Activated T-helper 1 cell treated with Interleukin-2 at 50 U/mL for 16 hours (primary cell): ENCODE results near the gene MAL.

ENCODE experiments used
- DNase-seq: peaks from one replicate; pipeline ENCODE4 v3.0.0-alpha.2; 2020; ENCODE audit warnings: low read depth

MAL gene

DNA sequence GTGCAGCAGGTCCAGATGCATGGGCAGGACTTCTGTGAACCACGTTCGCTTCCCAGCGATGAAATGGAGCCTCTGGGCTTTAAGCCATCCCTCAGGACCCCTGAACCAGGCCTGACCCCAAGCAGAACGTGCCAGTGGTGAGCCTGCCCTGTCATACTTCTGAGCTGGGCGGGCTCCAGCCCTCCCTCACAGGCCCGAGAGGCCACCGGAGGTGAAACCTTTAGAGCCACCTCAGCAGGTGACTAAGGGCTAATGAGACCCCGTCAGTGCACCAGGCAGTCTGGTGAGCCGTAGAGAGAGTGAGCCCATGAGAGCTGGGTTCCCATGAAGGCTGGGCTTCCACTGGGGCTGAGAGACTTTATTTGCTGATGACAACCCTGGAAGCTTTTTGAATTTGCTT, 8.9 kb upstream of the MAL start:
- no peak for DNase-seq

DNA sequence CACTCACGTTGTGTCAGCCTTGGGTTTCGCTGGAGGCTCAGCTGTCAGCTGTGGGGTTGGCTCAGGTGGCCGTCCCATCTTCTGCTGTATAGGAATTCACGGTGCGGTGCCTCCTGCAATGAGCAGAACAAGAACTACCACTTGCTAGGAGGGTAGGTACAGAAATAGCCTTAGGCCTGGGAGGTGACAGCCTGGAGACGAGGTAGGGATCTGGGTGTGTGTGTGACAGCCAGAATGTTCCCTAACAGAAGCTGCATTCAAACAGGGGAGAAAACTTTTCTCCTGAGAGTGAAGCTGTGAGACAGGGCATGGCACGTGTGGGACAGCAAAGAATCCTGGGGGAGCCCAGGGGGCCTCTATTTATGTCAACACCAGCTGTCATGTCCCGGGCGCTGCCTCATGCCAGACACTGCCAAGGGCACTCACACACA, 8.4 kb upstream of the MAL start:
- no peak for DNase-seq

DNA sequence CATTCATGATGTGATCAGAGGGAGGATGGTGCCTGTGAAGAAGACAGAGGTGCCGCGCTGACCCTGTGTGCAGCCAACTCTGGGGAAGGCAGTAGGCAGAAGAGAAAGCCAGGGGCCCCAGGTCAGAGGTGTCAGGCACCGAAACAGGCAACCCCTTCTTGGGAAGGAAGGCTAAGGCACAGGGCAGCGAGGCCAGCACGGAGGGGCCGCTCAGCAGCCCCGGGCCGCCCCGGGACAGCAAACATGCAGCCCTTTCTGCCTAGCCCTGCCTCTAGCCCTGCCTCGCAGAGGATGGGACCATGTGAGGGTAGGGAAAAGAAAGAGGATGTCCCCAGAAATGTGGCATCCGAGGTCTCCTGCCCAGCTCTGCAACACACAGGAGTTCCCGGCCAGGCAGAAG, 7.7 kb upstream of the MAL start:
- DNase-seq: no peak

- no peak for DNase-seq
Observed at GRCh38 chr2:95018301-95018700, 7.2 kb upstream of the MAL start.

- no peak for DNase-seq
Observed at GRCh38 chr2:95018861-95019550, 6.5 kb upstream of the MAL start.

DNA sequence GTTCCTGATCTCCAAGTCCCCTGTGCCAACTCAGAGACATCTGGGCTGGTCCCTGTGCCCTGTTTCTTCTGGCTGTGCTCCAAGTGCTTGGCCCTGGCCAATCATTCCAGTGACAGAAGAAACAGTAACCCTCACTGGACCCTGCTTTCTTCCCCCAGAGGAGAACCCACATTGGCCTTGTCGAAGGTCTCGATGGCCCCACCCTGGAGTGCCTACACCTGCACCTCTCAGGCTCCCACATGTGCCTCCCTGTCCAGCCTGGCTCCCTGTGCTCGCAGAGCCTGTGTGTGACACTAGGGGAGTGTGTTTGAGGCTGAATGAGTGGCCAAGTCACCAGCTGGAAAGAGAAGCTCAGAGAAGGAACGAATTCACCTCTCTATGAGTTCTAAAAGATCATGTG, 5.9 kb upstream of the MAL start:
- DNase-seq: no peak

GRCh38 chr2:95020275-95021022, 5.1 kb upstream of the MAL start:
- no peak for DNase-seq

GRCh38 chr2:95021023-95021416, 4.5 kb upstream of the MAL start:
- DNase-seq: no peak

- DNase-seq: no peak
Observed at GRCh38 chr2:95021847-95022246, 3.7 kb upstream of the MAL start.

- peak; percentile 70 for DNase-seq
Observed at GRCh38 chr2:95022309-95023221, 2.9 kb upstream of the MAL start.

- DNase-seq: peak; percentile 41
Observed at GRCh38 chr2:95023222-95023597, 2.3 kb upstream of the MAL start.

DNA sequence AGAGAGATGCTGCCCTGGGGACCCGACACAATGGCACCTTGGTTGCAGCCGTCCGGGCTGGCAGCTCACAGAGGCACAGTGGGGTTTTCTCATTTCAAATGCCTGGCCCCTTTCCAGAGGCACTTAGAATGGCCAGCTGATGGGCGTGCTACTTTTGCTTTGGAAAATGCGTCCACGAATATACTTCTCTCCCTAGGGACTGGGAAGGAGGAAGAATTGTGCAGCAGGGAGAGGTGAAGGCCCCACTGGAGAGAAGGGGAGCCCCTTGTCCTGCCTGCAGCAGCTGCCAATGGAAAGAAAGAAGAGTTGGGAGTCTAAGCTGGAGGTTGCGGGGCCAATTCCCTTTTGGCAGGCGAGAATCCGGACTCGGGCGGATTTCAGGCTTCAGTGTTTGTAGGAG, 1.1 kb upstream of the MAL start:
- DNase-seq: no peak

GRCh38 chr2:95024960-95025405, 525 bp upstream of the MAL start:
- no peak for DNase-seq

GRCh38 chr2:95026471-95027368, 1.2 kb downstream of the MAL start:
- DNase-seq: no peak

DNA sequence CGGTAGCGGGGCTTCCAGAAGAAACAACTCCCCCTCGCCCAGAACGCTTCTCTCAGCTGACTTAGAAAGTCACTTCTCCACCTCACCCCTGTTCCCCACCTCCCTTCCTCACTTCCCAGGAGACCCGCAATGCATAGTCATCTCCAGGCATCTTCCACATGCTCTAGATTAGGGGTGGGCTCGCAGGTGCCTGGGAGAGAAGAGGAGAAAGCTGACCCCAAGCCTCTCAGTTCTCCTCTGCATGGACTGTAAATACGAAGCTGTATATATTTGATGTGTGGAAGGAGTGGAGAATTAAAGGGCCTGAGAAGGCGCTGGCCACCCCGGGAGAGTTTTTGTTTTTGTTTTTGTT, 1.8 kb downstream of the MAL start:
- no peak for DNase-seq

DNA sequence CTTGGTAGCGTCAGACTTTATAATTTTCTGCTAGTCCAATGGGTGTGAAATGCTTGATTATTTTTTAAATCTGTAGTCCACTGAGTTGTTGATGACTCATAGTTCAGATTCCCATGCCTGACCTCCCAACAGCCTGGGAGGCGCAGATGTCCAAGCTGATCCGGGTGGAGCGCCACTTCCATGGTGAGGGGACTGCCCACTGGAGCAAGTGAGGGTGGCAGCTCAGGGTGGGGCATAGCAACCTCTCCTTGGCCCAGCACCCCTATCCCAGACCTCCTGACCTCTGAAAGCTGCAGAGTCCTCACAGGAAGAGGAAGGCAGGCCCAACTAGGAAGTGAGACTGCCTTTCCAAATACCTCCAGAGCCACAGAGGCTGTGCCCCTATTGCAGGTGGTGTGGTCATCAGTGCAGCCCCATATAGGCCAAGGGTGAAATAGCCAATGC, 4.4 kb downstream of the MAL start:
- no peak for DNase-seq

- DNase-seq: no peak
Observed at GRCh38 chr2:95030496-95030895, 5.0 kb downstream of the MAL start.

DNA sequence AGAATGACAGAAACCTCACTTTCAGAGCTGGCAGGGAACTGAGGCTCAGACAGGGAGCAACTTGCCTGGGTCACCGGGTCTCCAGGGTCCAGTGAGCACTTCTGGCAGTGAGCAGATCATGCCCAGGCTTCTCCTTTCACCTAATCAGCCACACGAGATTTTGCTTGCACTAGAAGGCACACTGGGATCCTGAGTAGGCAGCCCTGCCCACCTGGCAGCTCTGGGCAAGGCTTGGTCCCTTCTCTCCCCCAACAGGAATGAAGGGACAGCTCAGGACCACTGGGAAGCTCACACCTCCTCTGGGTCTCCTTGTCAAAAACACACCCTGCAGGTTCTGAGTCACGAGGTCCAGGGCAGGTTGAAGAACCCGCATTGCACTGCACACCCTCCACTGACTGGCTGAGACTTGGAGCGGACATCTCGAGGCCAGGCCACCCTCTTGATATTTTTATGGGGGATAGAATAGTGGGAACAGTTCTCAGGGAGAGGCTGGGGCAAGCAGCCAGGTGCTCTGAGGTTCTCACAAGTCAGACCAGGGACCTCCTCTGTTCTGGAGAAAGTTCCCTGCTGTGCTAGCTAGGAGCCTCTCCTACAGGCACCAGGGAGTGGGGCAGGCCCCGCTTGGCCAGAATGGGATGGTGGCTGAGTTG, 5.7 kb downstream of the MAL start:
- DNase-seq: no peak

- DNase-seq: no peak
Observed at GRCh38 chr2:95031726-95032116, 6.2 kb downstream of the MAL start.

- DNase-seq: no peak
Observed at GRCh38 chr2:95032341-95032740, 6.8 kb downstream of the MAL start.
